Thymus (tissue), 11 donors: ENCODE data around the gene DLX5. TPM values are rescaled to one million over a fixed set of nuclear protein-coding genes. Genes with fewer than 3 reads are reported as not detected.

Source experiments
- DNase-seq, 9 donors: peaks; one replicate each; pipeline ENCODE4 v3.0.0-alpha.2; 2013; ENCODE audit warnings: low spot score in 9 of 9, low read depth in 6 of 9, missing footprints in 1 of 9
- H3K27ac ChIP-seq, 2 donors: one replicate each; pipeline ENCODE4 v1.5.1; 2013; ENCODE audit warnings: control low read depth in 1 of 2, low read depth in 1 of 2, low read length in 1 of 2, mild to moderate bottlenecking in 1 of 2, moderate library complexity in 1 of 2
- H3K27me3 ChIP-seq, 2 donors: one replicate each; pipeline ENCODE4 v1.5.1; 2013; ENCODE audit warnings: low read length in 1 of 2; ENCODE audit not compliant: control insufficient read depth in 2 of 2, insufficient read depth in 1 of 2
- H3K36me3 ChIP-seq, 2 donors: one replicate each; pipeline ENCODE4 v1.5.1; 2013; ENCODE audit warnings: low read length in 1 of 2, mild to moderate bottlenecking in 1 of 2, moderate library complexity in 1 of 2; ENCODE audit not compliant: control insufficient read depth in 2 of 2, insufficient read depth in 2 of 2
- H3K4me1 ChIP-seq, 2 donors: one replicate each; pipeline ENCODE4 v1.5.1; 2013; ENCODE audit warnings: low read length in 2 of 2; ENCODE audit not compliant: control insufficient read depth in 2 of 2, insufficient read depth in 2 of 2
- H3K4me3 ChIP-seq, 2 donors: one replicate each; pipeline ENCODE4 v1.5.1; 2013; ENCODE audit warnings: low read length in 2 of 2, control low read depth in 1 of 2, mild to moderate bottlenecking in 1 of 2
- H3K9me3 ChIP-seq, 2 donors: one replicate each; pipeline ENCODE4 v1.5.1; 2013; ENCODE audit warnings: low read length in 1 of 2, mild to moderate bottlenecking in 1 of 2; ENCODE audit not compliant: control insufficient read depth in 2 of 2, insufficient read depth in 1 of 2
- WGBS: extraction: QIAGEN DNeasy Blood & Tissue Kit; methylation state at CpG from one replicate; pipeline ENCODE4 v1.1.7; 2013; 5-methylcytosine and 5-hydroxymethylcytosine counted together
- polyA plus RNA-seq: library from polyadenylated mRNA; stranded (reverse); fragments of 200-250 nt; gene quantifications from one replicate; pipeline ENCODE4 v1.2.3, GENCODE V29; 2013
- total RNA-seq: library from RNA; stranded (reverse); fragments of 120-200 nt; gene quantifications from one replicate; pipeline ENCODE4 v1.2.4, GENCODE V29; 2013
- donor health status: healthy.

Gene DLX5
- total and polyA plus RNA-seq, 2 donors: 0.66 to 9.0 TPM

GRCh38 chr7:97006816-97007582, 17.6 kb downstream of the DLX5 start:
- H3K4me1 ChIP-seq: peaks cover 0 to 5% of the 10 kb centered on the region in 2 donors
- peaks cover 0 to 2% of the 10 kb centered on the region in 2 donors for H3K9me3 ChIP-seq
- H3K4me3 ChIP-seq: peak overlapping the region in 1 of 2 donors; percentile 3
- WGBS: 8% methylated on average over 39 of the region's 39 CpGs
- no peak overlapping the region for H3K27ac ChIP-seq
- peaks cover 69 to 99% of the 10 kb centered on the region in 2 donors for H3K27me3 ChIP-seq
- no peak for DNase-seq
- H3K36me3 ChIP-seq: no peaks in the 10 kb centered on the region

- Histone ChIP-seq H3K9me3 (peaks cover 0 to 2% of the 10 kb centered on the region in 2 donors), H3K27me3 (peaks cover 71 to 99% of the 10 kb centered on the region in 2 donors), H3K4me3 (peak overlapping the region in 1 of 2 donors; percentile 18), H3K36me3 (no peaks in the 10 kb centered on the region), H3K4me1 (peaks cover 0 to 5% of the 10 kb centered on the region in 2 donors), H3K27ac (no peak overlapping the region)
- WGBS: 2% methylated on average over 83 of the region's 83 CpGs
- DNase-seq: peak in 1 of 9 donors; percentile 21
Measured at GRCh38 chr7:97006055-97006815, 18.4 kb downstream of the DLX5 start.

- WGBS: 4% methylated on average over 44 of the region's 44 CpGs
- H3K36me3 ChIP-seq: no peaks in the 10 kb centered on the region
- peaks cover 0 to 5% of the 10 kb centered on the region in 2 donors for H3K4me1 ChIP-seq
- peak in 4 of 9 donors; percentile 19 to 41 (median 23) for DNase-seq
- peak within 1 kb of the TSS in 1 of 2 donors; percentile 18 for H3K4me3 ChIP-seq
- no peak within 1 kb of the TSS for H3K27ac ChIP-seq
- H3K27me3 ChIP-seq: peaks cover 76 to 99% of the 10 kb centered on the region in 2 donors
- peaks cover 0 to 2% of the 10 kb centered on the region in 2 donors for H3K9me3 ChIP-seq
Measured at GRCh38 chr7:97005183-97006054, 19.2 kb downstream of the DLX5 start, which contains the start of gene DLX6. Gene DLX6, plus strand, starts transcription at chr7:97005553. Its CDS starts 425 bp downstream, at chr7:97005978.

GRCh38 chr7:97004247-97005182, 20.1 kb downstream of the DLX5 start:
- WGBS: 8% methylated on average over 20 of the region's 20 CpGs
- H3K27ac ChIP-seq: no peak overlapping the region
- H3K27me3 ChIP-seq: peaks cover 82 to 99% of the 10 kb centered on the region in 2 donors
- no peak overlapping the region for H3K4me3 ChIP-seq
- peaks cover 0 to 5% of the 10 kb centered on the region in 2 donors for H3K4me1 ChIP-seq
- H3K36me3 ChIP-seq: no peaks in the 10 kb centered on the region
- H3K9me3 ChIP-seq: peaks cover 0 to 2% of the 10 kb centered on the region in 2 donors
- no peak for DNase-seq

- peaks cover 0 to 5% of the 10 kb centered on the region in 2 donors for H3K4me1 ChIP-seq
- peaks cover 0 to 2% of the 10 kb centered on the region in 2 donors for H3K9me3 ChIP-seq
- H3K36me3 ChIP-seq: no peaks in the 10 kb centered on the region
- H3K27ac ChIP-seq: no peak overlapping the region
- 9% methylated on average over 49 of the region's 49 CpGs for WGBS
- H3K27me3 ChIP-seq: peaks cover 88 to 99% of the 10 kb centered on the region in 2 donors
- DNase-seq: no peak
- no peak overlapping the region for H3K4me3 ChIP-seq
Measured at GRCh38 chr7:97003262-97004246, 21.1 kb downstream of the DLX5 start.

- DNase-seq: no peak
- H3K27ac ChIP-seq: no peak overlapping the region
- no peak overlapping the region for H3K4me3 ChIP-seq
- peaks cover 0 to 5% of the 10 kb centered on the region in 2 donors for H3K4me1 ChIP-seq
- peaks cover 0 to 2% of the 10 kb centered on the region in 2 donors for H3K9me3 ChIP-seq
- 19% methylated on average over 22 of the region's 22 CpGs for WGBS
- no peaks in the 10 kb centered on the region for H3K36me3 ChIP-seq
- peaks cover 88 to 99% of the 10 kb centered on the region in 2 donors for H3K27me3 ChIP-seq
Measured at GRCh38 chr7:97002555-97003261, 21.9 kb downstream of the DLX5 start.
